SH-SY5Y (cell line): ENCODE data around the gene OCA2.

Experiments
- GATA2 ChIP-seq: IDR thresholded peaks from 2 replicates; pipeline ENCODE4 v1.6.1; 2011; ENCODE audit warnings: mild to moderate bottlenecking, low read depth, low read length
- GATA3 ChIP-seq: IDR thresholded peaks from 2 replicates; pipeline ENCODE4 v1.6.1; 2011; ENCODE audit warnings: low read depth, mild to moderate bottlenecking, low read length, moderate library complexity

DNA sequence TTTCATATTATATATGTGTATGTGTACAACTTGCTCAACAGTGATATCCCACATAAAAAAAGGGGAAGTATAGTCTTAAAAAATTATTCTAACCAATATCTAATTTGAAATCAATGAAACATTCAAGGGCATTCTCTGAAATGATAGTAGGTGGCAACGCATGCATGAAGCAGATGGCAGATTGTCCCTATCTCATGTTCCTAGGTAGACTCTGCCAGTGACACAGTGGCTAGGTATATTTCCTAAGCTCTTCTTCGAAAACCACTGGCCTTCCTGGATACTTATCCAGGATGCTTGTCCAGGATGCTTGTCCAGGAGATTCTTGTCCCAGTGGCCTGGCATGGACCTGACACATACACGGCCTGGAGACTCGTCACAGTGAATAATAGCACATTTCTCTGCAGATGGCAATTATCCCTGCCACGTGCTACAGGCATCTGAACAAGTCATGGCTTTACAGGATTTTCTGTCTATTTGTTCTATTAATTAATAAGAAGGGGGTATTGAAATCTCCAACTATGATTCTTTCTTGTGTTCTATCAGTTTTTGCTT is 54.9 kb downstream of the OCA2 start:
- TF ChIP-seq GATA2 (no peak), GATA3 (no peak)
